HG03280 (cell line): Measurements from ENCODE around the gene TMEM129.
"Not testable (repeated sequence)": the region's sequence is repeated elsewhere in the genome, so short reads cannot be mapped to it uniquely, and the experiment has no call there.

ENCODE experiments used
- ATAC-seq: cut with Tn5 transposase; IDR thresholded peaks from one replicate; pipeline ENCODE4 v1.9.1; 2021; ENCODE audit warnings: mild to moderate bottlenecking, moderate library complexity; ENCODE audit not compliant: unreplicated experiment

TMEM129 gene

DNA sequence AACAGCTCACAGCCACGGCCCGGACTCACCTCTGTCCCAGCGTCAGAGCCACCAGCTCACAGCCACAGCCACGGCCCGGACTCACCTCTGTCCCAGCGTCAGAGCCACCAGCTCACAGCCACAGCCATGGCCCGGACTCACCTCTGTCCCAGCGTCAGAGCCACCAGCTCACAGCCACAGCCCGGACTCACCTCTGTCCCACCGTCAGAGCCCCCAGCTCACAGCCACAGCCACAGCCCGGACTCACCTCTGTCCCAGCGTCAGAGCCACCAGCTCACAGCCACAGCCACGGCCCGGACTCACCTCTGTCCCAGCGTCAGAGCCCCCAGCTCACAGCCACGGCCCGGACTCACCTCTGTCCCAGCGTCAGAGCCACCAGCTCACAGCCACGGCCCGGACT, 50.1 kb downstream of the TMEM129 start:
- ATAC-seq: not testable (repeated sequence)

- no peak for ATAC-seq
These were observed 50.8 kb downstream of the TMEM129 start for GRCh38 chr4:1670279-1670678.

- ATAC-seq: no peak
These were observed 51.3 kb downstream of the TMEM129 start for GRCh38 chr4:1669850-1670249.

GRCh38 chr4:1669270-1669669, 51.9 kb downstream of the TMEM129 start:
- ATAC-seq: no peak

DNA sequence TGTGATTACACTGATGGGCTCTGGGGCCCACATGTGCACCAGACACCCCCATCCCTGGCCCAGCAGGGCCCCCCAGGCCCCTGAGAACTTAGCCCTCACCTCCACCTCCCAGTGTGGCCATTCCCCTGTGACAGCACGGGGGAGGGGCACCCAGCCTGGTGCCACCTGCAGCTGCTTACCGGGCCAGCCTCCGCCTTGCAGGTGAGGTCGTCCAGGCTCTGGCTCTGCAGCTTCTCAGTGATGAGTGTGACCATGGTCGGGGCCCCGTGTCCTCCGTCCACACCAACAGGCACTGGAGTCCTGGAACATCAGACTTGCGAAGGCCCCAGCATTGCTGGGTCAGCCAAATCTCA, 52.7 kb downstream of the TMEM129 start:
- ATAC-seq: no peak

- no peak for ATAC-seq
These were observed 53.9 kb downstream of the TMEM129 start for GRCh38 chr4:1667273-1667672.

DNA sequence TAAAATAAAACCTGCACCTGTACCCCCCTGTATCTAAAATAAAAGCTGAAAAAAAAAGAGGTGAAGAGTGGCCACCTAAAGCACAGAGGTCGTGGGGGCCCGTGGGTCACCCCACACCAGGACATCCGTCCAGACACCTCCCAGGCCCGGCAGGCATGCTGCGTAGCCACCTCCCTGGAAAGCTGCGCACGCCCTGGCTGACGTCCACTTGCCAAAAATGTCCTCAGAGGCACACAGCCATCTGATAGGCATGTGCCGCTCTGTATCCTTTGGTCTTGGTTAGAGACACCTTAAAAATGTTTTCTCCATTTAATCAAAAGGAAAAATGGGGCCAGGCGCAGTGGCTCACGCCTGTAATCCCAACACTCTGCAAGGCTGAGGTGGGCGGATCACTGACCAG, 54.7 kb downstream of the TMEM129 start:
- no peak for ATAC-seq
